DND-41 (cell line): Measurements from ENCODE around the gene CTSF.
"Not testable (repeated sequence)": the region's sequence is repeated elsewhere in the genome, so short reads cannot be mapped to it uniquely, and the experiment has no call there.

Source experiments
- ATAC-seq: fragments of 200-7000 bp; cut with Tn5 transposase; 3 replicates; pipeline ENCODE4 v1.9.1; 2021; ENCODE audit warnings: low read depth; ENCODE audit not compliant: insufficient read depth
- DNase-seq: peaks from one replicate; pipeline ENCODE4 v3.0.0-alpha.2; 2020
- H2AFZ ChIP-seq: 2 replicates; pipeline ENCODE4 v1.6.0; 2012; ENCODE audit warnings: low read depth, low read length
- H3K27ac ChIP-seq: 2 replicates; pipeline ENCODE4 v1.5.1; 2012; ENCODE audit warnings: low read length, inconsistent platforms
- H3K27me3 ChIP-seq: fragments of 200-600 bp; sonication (generic); 2 replicates; pipeline ENCODE4 v1.6.0; 2012; ENCODE audit warnings: low read length, mild to moderate bottlenecking, inconsistent platforms; ENCODE audit not compliant: insufficient read depth, poor library complexity
- H3K36me3 ChIP-seq: 2 replicates; pipeline ENCODE4 v1.5.1; 2012; ENCODE audit warnings: low read length, inconsistent platforms; ENCODE audit not compliant: insufficient read depth
- H3K4me1 ChIP-seq: 2 replicates; pipeline ENCODE4 v1.5.1; 2012; ENCODE audit warnings: mild to moderate bottlenecking, low read length; ENCODE audit not compliant: insufficient read depth
- H3K4me2 ChIP-seq: 2 replicates; pipeline ENCODE4 v1.6.0; 2012; ENCODE audit warnings: mild to moderate bottlenecking, moderate library complexity, low read length, inconsistent platforms; ENCODE audit not compliant: insufficient read depth
- H3K4me3 ChIP-seq, 2 experiments: fragments of 200-600 bp in 1 of 2; shearing (Covaris generic) in 1 of 2; 2 replicates each; pipeline ENCODE4 v1.5.1; 2012 to 2016; ENCODE audit warnings: inconsistent platforms in 2 of 2, low read length in 2 of 2, mild to moderate bottlenecking in 2 of 2, low read depth in 1 of 2, moderate library complexity in 1 of 2
- H3K79me2 ChIP-seq: 2 replicates; pipeline ENCODE4 v1.6.0; 2012; ENCODE audit warnings: low read length, inconsistent platforms; ENCODE audit not compliant: insufficient read depth
- H3K9ac ChIP-seq: 2 replicates; pipeline ENCODE4 v1.6.0; 2012; ENCODE audit warnings: low read depth, mild to moderate bottlenecking, inconsistent platforms, low read length, moderate library complexity
- H3K9me3 ChIP-seq: 2 replicates; pipeline ENCODE4 v1.5.1; 2012; ENCODE audit warnings: low read length, moderate library complexity, mild to moderate bottlenecking, inconsistent platforms; ENCODE audit not compliant: insufficient read depth, severe bottlenecking
- H4K20me1 ChIP-seq: 2 replicates; pipeline ENCODE4 v1.6.0; 2012; ENCODE audit warnings: low read length; ENCODE audit not compliant: insufficient read depth
- CTCF ChIP-seq: IDR thresholded peaks from 2 replicates; pipeline ENCODE4 v1.5.1; 2012; ENCODE audit warnings: borderline replicate concordance, low read length, moderate library complexity, mild to moderate bottlenecking; ENCODE audit not compliant: poor library complexity, severe bottlenecking; ENCODE audit errors: extremely low read depth
- EZH2 ChIP-seq: IDR thresholded peaks from 3 replicates; pipeline ENCODE4 v1.6.1; 2012; ENCODE audit warnings: borderline replicate concordance, low read depth, mild to moderate bottlenecking, moderate library complexity, low read length, inconsistent platforms; ENCODE audit not compliant: severe bottlenecking

CTSF gene

GRCh38 chr11:66546368-66546965 is 21.9 kb downstream of the CTSF start, which contains the start of gene ACTN3:
ACTN3 (plus strand) TSS chr11:66546903; CDS start chr11:66546938, 35 bp downstream.
- Histone ChIP-seq H3K4me2 (peak within 1 kb of the TSS; percentile 77), H3K27me3 (no peaks in the 10 kb centered on the region), H4K20me1 (no peaks in the 10 kb centered on the region), H2AFZ (peak within 1 kb of the TSS; percentile 95), H3K4me1 (peaks cover 32% of the 10 kb centered on the region), H3K9ac (peak within 1 kb of the TSS; percentile 91), H3K9me3 (no peaks in the 10 kb centered on the region), H3K27ac (peak within 1 kb of the TSS; percentile 74), H3K36me3 (peaks cover 19% of the 10 kb centered on the region), H3K4me3 (peak within 1 kb of the TSS; percentile 83 to 90), H3K79me2 (peaks cover 8% of the 10 kb centered on the region)
- TF ChIP-seq EZH2 (no peak), CTCF (no peak)
- DNase-seq (no peak), ATAC-seq (no peak)

GRCh38 chr11:66545701-66546367 is 22.6 kb downstream of the CTSF start, which contains the start of gene ZDHHC24:
ZDHHC24 (minus strand) TSS chr11:66546048; CDS start chr11:66546003, 45 bp downstream.
- Histone ChIP-seq H3K9ac (peak within 1 kb of the TSS; percentile 91), H3K27me3 (no peaks in the 10 kb centered on the region), H3K27ac (peak within 1 kb of the TSS; percentile 74), H2AFZ (peak within 1 kb of the TSS; percentile 95), H4K20me1 (no peaks in the 10 kb centered on the region), H3K79me2 (peaks cover 8% of the 10 kb centered on the region), H3K9me3 (no peaks in the 10 kb centered on the region), H3K4me1 (peaks cover 32% of the 10 kb centered on the region), H3K4me2 (peak within 1 kb of the TSS; percentile 77), H3K36me3 (peaks cover 21% of the 10 kb centered on the region), H3K4me3 (peak within 1 kb of the TSS; percentile 83 to 90)
- ATAC-seq (peak; percentile 77), DNase-seq (peak; percentile 83)
- TF ChIP-seq CTCF (no peak), EZH2 (no peak)

- not testable (repeated sequence) for H3K9me3 ChIP-seq, H3K79me2 ChIP-seq, H4K20me1 ChIP-seq, ATAC-seq, DNase-seq, H2AFZ ChIP-seq, H3K27me3 ChIP-seq
- H3K36me3 ChIP-seq: peaks cover 22% of the 10 kb centered on the region
- peak overlapping the region; percentile 91 for H3K9ac ChIP-seq
- H3K4me3 ChIP-seq: peak overlapping the region; percentile 83 to 90; a peak in 3 of 4 replicates
- peak overlapping the region; percentile 77 for H3K4me2 ChIP-seq
- H3K4me1 ChIP-seq: peaks cover 32% of the 10 kb centered on the region
- H3K27ac ChIP-seq: peak overlapping the region; percentile 74
Measured at GRCh38 chr11:66544952-66545351, 23.5 kb downstream of the CTSF start.
